T follicular helper cell (primary cell): ENCODE data around the gene FGD4.
"Not testable (repeated sequence)": the region's sequence is repeated elsewhere in the genome, so short reads cannot be mapped to it uniquely, and the experiment has no call there.

Source experiments
- DNase-seq: peaks from one replicate; pipeline ENCODE4 v3.0.0-alpha.2; 2020; ENCODE audit warnings: low read depth

The FGD4 gene

GRCh38 chr12:32522331-32523221 is 123.2 kb downstream of the FGD4 start:
- DNase-seq = no peak

- not testable (repeated sequence) for DNase-seq
Observed at GRCh38 chr12:32525802-32526201, 126.4 kb downstream of the FGD4 start.

DNA sequence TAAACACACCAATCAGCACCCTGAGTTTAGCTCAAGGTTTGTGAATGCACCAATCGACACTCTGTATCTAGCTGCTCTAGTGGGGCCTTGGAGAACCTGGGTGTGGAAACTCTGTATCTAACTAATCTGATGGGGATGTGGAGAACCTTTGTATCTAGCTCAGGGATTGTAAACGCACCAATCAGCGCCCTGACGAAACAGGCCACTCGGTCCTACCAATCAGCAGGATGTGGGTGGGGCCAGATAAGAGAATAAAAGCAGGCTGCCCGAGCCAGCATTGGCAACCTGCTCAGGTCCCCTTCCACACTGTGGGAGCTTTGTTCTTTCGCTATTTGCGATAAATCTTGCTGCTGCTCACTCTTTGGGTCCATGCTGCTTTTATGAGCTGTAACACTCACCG is 127.0 kb downstream of the FGD4 start:
- not testable (repeated sequence) for DNase-seq

DNA sequence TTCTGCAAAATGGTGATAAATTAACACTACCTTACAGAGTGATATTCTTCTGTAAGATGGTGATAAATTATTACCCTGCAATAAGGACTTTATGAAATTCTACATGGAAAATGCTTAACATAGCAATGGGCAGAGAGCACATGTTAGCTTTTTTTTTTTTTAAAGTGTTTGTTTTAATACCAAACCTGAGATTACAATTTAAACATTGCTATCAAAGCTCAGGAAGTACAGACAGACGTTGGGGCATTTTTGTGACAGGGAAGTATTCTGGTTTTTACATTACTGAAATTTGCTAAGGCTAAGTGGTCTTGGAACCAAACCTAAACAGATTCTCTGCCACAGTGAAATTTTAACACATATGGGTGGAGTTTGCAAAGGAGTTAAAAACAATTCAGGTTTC is 133.1 kb downstream of the FGD4 start:
- DNase-seq = no peak

DNA sequence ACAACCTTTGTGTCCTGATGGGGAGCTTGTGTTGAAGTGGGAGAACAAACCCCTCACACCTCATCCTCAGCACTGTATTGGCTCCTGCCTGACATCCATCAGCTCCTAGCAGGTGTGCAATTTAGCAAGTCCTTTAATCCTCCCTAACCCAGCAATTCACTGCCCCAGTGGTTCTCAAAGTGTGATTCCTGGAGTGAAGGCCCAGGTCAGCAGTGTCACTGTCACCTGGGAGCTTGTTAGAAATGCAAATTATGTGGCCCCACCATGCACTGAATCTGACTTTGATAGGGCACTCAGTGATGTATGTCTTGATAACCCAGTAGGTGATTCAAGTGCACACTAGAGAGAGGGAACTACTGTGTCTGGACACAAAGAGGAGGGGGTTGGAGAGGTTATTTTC is 133.6 kb downstream of the FGD4 start:
- DNase-seq = no peak

GRCh38 chr12:32533506-32533905 is 134.1 kb downstream of the FGD4 start:
- not testable (repeated sequence) for DNase-seq

DNA sequence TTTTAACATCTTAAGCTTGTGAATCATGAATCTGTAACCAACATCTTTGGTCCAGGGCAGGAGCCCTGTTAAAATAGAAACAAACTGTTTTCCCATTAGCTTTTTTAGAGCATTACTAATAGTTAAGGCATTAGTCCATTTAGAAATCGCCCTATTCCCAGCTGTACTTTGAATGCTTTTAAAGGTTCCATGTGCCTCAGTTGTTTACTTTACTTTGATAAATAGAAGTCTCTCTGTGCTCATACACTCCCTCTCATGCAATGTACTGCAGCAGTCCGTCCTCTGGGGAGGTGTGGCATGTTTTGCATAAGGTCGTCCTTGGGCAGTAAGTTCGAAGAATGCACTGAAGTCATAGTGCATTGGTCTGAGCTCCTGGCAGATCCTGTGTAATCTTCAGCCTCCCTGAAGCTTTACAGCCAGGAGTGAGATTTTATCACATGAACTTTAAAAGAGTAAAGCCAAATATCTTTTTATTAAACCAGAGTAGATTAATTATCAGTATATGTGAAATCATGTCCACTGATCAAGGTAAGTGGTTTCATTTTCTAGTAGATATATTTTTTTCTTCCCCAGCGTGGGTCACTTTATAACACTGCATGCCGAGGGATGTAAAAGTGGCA is 134.7 kb downstream of the FGD4 start:
- DNase-seq = no peak

- no peak for DNase-seq
Observed at GRCh38 chr12:32534698-32535097, 135.3 kb downstream of the FGD4 start.

DNA sequence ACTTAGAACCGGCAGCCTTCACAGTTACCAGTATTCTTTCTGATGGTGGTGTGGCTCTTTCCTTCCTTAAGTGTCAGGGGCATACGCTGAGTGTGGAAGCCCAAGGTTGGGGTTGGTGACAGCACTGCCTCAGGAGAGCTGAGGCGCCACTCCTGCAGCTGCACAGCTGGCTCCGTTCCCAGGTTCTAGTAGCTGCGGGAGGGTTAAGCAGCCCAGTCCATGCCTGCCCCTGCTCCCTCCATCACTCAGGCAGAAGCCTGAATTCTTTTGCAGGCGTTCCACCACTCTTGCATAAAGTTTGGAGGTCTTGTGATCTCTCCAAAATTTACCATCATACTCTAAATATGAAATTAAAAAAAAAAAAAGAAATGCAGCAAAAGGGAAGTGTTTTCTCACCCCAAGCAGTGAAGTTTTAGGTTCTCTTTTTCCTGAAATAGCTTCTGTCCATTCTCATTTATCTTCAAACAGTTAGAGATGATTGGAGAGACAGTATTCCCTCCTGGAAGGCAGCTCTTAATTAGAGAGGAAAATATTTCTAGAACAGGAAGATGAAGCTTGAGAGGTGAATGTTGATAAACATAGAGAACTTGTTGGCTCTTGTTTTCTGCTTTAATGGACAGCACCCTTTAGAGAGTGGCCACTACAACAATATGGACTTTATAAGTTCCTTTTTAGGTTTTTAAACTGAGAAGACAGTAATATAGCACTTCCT is 136.1 kb downstream of the FGD4 start:
- no peak for DNase-seq

DNA sequence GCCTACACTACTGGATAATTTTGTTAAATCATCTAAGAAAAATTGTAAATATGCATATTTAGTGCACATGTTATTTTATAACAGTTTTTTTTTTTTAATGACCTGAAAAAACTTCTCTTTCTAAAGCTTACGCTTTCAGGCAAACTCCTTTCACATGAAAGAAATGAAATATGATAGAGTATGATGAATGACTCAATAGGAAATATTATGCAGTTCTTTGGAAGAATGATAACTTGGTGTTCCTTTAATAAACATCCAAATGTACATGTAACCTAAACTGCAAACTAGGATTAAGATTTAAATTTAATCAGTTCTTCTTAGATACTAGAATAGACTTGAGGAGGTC is 136.6 kb downstream of the FGD4 start:
- no peak for DNase-seq

DNA sequence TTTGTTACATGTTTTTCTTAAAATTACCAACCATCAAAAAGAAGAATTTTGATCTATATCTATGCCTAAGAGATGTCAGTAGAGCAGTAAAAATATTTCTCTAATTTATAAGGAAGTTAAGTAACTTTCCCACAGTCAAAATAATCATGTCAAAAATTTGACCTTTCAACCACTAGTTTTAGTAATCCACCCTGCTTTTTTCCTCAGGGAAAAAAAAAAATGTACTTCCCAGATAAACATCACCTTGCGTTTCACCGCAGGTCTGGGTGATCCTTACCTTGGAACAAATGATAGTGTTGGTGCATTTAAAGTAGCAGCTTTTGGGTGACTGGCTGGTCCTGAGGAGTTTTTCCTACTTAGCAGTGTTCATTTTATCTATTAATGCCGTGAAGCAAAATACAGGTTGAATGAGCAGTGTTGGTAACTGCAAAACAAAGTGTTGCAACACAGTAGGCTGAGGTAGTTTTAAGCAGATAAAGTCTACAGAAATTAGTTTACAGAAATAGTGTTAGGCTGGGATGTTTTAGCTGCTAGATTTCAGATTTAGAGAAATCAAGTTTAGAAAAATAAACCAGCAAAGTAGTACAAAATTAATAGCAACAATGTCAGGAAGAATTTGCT is 142.5 kb downstream of the FGD4 start:
- DNase-seq = no peak

DNA sequence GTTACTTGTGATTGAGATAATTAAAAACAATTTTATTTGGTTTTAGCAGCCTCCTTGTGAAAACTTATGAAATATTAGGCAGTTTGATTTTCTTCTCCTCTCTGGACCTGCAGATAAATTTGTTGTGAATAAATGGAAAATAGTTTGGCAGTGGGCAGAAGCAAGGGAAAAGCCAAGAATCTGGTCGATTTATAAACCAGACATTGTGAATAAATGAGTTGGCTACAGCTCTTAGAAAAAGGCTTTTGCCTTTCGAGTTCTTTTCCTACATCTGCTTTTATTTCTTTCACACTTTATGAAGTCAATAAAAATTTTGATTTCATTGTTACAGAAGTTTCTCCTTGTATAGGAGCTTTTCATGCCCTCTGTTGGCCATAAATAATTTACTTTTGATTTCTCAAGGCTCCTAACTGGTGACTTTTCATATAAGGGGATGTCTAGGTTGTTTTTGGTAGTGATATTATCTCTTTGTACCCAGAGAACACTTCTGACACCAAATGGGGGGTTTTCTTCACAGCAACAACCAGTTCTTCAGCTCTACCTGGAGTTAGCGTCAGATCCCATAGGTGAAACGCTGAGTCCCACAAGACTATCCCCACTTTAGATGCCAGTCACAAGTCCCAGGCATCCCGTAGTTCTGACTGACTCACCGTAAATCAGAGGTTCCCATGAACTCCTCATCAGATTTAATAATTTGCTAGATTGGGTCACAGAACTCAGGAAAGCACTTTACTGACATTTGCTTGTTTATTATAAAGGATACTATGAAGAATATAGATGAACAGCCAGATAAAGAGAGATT is 143.3 kb downstream of the FGD4 start:
- no peak for DNase-seq

DNA sequence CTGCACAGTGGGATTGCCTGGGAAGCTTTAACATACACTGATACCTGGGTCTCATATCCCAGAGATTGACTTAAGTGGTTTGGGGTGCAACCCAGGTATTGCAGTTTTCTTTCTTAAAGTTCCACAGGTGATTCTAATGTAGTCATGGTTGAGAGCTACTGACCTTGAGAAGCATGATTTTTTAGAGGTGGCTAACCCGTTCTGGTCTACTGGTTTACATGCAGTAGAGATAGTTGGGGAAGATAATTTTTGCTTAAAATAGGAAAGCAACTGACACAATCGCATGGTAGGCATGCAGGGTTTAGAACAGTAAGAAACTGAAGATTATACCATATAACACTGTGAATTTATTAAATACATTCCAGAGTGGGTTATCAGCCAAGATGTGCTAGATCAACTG is 145.5 kb downstream of the FGD4 start:
- DNase-seq = no peak

DNA sequence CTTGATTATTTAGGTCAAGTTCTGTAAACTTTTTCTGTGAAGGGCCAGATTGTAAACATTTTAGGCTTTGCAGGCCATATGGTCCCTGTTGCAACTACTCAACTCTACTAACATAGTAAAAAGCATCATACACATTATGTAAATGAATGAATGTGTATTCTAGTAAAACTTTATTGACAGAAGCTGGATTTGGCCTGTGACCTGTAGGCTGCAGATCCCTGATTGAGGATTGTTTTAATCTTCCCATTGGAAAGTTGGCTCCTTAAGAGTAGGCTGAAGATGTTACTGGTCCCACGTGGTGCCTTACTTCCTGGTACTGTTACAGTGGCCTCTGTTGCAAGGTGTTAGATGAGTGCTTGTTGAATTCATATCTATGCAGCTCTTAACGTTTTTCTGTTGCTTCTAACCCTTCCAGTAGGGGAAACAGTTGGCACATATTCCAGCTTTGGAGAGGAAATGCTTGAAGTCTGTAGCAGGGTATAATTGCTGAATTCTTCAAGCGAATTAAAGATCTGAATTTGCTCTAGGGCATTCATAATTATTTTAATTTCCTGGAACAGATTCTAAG is 146.1 kb downstream of the FGD4 start:
- DNase-seq = no peak

- DNase-seq = no peak
Observed at GRCh38 chr12:32546272-32546671, 146.9 kb downstream of the FGD4 start.

- no peak for DNase-seq
Observed at GRCh38 chr12:32548691-32549281, 149.4 kb downstream of the FGD4 start.

GRCh38 chr12:32549675-32550079 is 150.3 kb downstream of the FGD4 start:
- no peak for DNase-seq

DNA sequence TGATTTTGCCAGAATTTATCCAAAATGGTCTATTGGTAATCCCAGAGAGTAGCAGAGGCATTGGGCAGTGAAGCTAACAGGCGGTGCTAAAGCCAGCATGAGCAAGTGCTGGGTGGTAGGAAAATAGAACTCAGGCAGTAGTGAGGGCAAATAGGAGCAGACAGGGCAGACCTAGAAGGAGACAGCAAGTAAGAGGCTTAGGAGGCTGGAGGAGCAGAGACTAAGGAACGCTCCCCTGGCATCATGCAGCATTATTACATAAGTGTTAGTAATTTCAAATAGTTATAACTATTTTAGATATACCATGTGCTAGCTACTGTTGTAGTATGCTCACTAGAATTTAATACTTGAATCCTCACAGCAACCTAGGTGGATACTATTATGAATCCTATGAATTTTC is 151.7 kb downstream of the FGD4 start:
- DNase-seq = no peak

DNA sequence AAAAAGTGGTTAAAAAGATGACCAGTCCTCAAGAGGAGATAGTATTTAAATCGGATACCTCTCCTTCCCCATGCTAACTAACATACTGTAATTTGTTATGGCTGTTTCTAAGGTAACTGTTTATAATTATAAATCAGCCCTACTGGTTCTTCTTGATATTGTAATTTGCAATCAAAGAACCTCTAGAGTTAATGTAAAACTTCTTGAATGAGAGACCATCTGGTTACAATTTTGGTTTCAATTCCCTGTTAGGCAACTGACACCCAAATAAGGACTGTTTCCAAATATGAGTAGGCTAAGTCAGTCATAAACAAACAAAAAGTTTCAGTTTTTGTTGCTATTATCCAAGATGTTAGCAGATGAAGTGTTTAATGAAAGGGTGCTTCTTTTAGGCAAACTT is 159.5 kb downstream of the FGD4 start:
- DNase-seq = no peak

GRCh38 chr12:32559434-32559833 is 160.1 kb downstream of the FGD4 start:
- no peak for DNase-seq

DNA sequence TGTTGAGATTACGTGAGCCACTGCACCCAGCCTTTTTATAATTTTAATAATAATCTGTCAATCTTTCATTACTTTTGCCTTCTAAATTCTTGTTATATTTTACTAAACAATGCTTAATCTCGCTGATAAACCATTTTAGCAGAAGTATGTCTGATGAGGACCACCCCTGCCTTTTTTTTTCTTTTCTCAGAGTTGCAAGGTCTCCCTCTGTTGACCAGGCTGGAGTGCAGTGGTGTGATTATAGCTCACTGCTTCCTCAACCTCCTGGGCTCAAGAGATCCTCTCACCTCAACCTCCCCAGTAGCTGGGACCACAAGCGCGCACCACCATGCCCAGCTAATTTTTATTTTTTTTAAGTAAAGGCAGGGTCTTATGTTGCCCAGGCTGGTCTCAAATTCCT is 161.2 kb downstream of the FGD4 start:
- no peak for DNase-seq
